ENCODE results near the gene C1orf53.

GRCh38 chr1:197937381-197937780 is 35.0 kb downstream of the C1orf53 start:
- TF ChIP-seq CTCF (conservative IDR thresholded peaks at IDR 0.05; ENCODE audit: low read depth, low read length) (no peak), EZH2 (IDR thresholded peaks at IDR 0.05; ENCODE audit: borderline replicate concordance, low read depth, low read length, poor library complexity, severe bottlenecking) (no peak)
